Stomach smooth muscle (tissue), 2 donors: Measurements from ENCODE around the gene KRTAP5-7.

ENCODE experiments used
- H3K27ac ChIP-seq: one replicate; pipeline ENCODE4 v1.7.0; 2013; ENCODE audit warnings: mild to moderate bottlenecking, low read length, inconsistent platforms
- H3K27me3 ChIP-seq, 2 donors: one replicate each; pipeline ENCODE4 v1.7.0; 2013; ENCODE audit warnings: low read length in 2 of 2; ENCODE audit not compliant: insufficient read depth in 2 of 2, control insufficient read depth in 1 of 2
- H3K36me3 ChIP-seq, 2 donors: one replicate each; pipeline ENCODE4 v1.7.0; 2013; ENCODE audit warnings: low read length in 2 of 2; ENCODE audit not compliant: control insufficient read depth in 2 of 2, insufficient read depth in 2 of 2
- H3K4me1 ChIP-seq: one replicate; pipeline ENCODE4 v1.7.0; 2013; ENCODE audit warnings: low read length; ENCODE audit not compliant: control insufficient read depth, insufficient read depth
- H3K4me3 ChIP-seq, 2 donors: one replicate each; pipeline ENCODE4 v1.7.0; 2013; ENCODE audit warnings: low read length in 2 of 2
- H3K9ac ChIP-seq, 2 donors: one replicate each; pipeline ENCODE4 v1.7.0; 2013; ENCODE audit warnings: low read length in 2 of 2, mild to moderate bottlenecking in 1 of 2
- H3K9me3 ChIP-seq, 2 donors: one replicate each; pipeline ENCODE4 v1.7.0; 2013; ENCODE audit warnings: low read length in 2 of 2; ENCODE audit not compliant: control insufficient read depth in 2 of 2
- donor health status: healthy.
- donor health status: Pancreatic carcinoma.

KRTAP5-7 gene

GRCh38 chr11:71498091-71498490 lies 29.0 kb upstream of the KRTAP5-7 start:
- H3K9me3 ChIP-seq, result peaks cover 0 to 3% of the 10 kb centered on the region in 2 donors
- no peaks in the 10 kb centered on the region for H3K4me1 ChIP-seq
- H3K27ac ChIP-seq, result no peak overlapping the region
- no peak overlapping the region for H3K4me3 ChIP-seq
- peaks cover 33 to 55% of the 10 kb centered on the region in 2 donors for H3K36me3 ChIP-seq
- no peak overlapping the region for H3K9ac ChIP-seq
- no peaks in the 10 kb centered on the region for H3K27me3 ChIP-seq

GRCh38 chr11:71499125-71499524 lies 27.9 kb upstream of the KRTAP5-7 start:
- Histone ChIP-seq H3K9ac (no peak overlapping the region), H3K27ac (no peak overlapping the region), H3K27me3 (no peaks in the 10 kb centered on the region), H3K36me3 (peaks cover 31 to 55% of the 10 kb centered on the region in 2 donors), H3K4me1 (no peaks in the 10 kb centered on the region), H3K9me3 (peaks cover 0 to 3% of the 10 kb centered on the region in 2 donors), H3K4me3 (no peak overlapping the region)

GRCh38 chr11:71499546-71499945 lies 27.5 kb upstream of the KRTAP5-7 start:
- H3K27me3 ChIP-seq, result no peaks in the 10 kb centered on the region
- H3K27ac ChIP-seq, result no peak overlapping the region
- H3K36me3 ChIP-seq, result peaks cover 30 to 54% of the 10 kb centered on the region in 2 donors
- H3K4me1 ChIP-seq, result no peaks in the 10 kb centered on the region
- H3K9ac ChIP-seq, result no peak overlapping the region
- H3K9me3 ChIP-seq, result peaks cover 0 to 3% of the 10 kb centered on the region in 2 donors
- no peak overlapping the region for H3K4me3 ChIP-seq

- H3K27ac ChIP-seq, result no peak overlapping the region
Observed at GRCh38 chr11:71500601-71501021, 26.5 kb upstream of the KRTAP5-7 start.

GRCh38 chr11:71501071-71501985 lies 25.7 kb upstream of the KRTAP5-7 start:
- no peaks in the 10 kb centered on the region for H3K27me3 ChIP-seq
- peaks cover 18 to 42% of the 10 kb centered on the region in 2 donors for H3K36me3 ChIP-seq
- no peak overlapping the region for H3K4me3 ChIP-seq
- no peak overlapping the region for H3K27ac ChIP-seq
- H3K4me1 ChIP-seq, result no peaks in the 10 kb centered on the region
- H3K9me3 ChIP-seq, result peaks cover 0 to 2% of the 10 kb centered on the region in 2 donors
- H3K9ac ChIP-seq, result no peak overlapping the region

More at GRCh38 chr11:71500601-71501021, 26.5 kb upstream of the KRTAP5-7 start:
- Histone ChIP-seq H3K36me3 (peaks cover 23 to 49% of the 10 kb centered on the region in 2 donors), H3K9ac (no peak overlapping the region), H3K27me3 (no peaks in the 10 kb centered on the region), H3K4me1 (no peaks in the 10 kb centered on the region), H3K9me3 (peaks cover 0 to 3% of the 10 kb centered on the region in 2 donors), H3K4me3 (no peak overlapping the region)

- Histone ChIP-seq H3K4me3 (no peak overlapping the region), H3K36me3 (peaks cover 14 to 39% of the 10 kb centered on the region in 2 donors), H3K4me1 (no peaks in the 10 kb centered on the region), H3K9me3 (peaks cover 2 to 4% of the 10 kb centered on the region in 2 donors), H3K9ac (no peak overlapping the region), H3K27me3 (no peaks in the 10 kb centered on the region), H3K27ac (no peak overlapping the region)
Observed at GRCh38 chr11:71502026-71502425, 25.0 kb upstream of the KRTAP5-7 start.

GRCh38 chr11:71502871-71503435 lies 24.1 kb upstream of the KRTAP5-7 start:
- H3K4me1 ChIP-seq, result no peaks in the 10 kb centered on the region
- H3K4me3 ChIP-seq, result no peak overlapping the region
- peaks cover 14 to 34% of the 10 kb centered on the region in 2 donors for H3K36me3 ChIP-seq
- peaks cover 4 to 5% of the 10 kb centered on the region in 2 donors for H3K9me3 ChIP-seq
- no peak overlapping the region for H3K9ac ChIP-seq
- no peak overlapping the region for H3K27ac ChIP-seq
- H3K27me3 ChIP-seq, result no peaks in the 10 kb centered on the region

- Histone ChIP-seq H3K27me3 (no peaks in the 10 kb centered on the region), H3K4me3 (no peak overlapping the region), H3K27ac (no peak overlapping the region), H3K9me3 (peaks cover 4 to 5% of the 10 kb centered on the region in 2 donors), H3K4me1 (no peaks in the 10 kb centered on the region), H3K9ac (no peak overlapping the region), H3K36me3 (peaks cover 6 to 21% of the 10 kb centered on the region in 2 donors)
Observed at GRCh38 chr11:71504531-71504930, 22.5 kb upstream of the KRTAP5-7 start.

- H3K4me1 ChIP-seq, result no peaks in the 10 kb centered on the region
- H3K9me3 ChIP-seq, result peaks cover 4 to 10% of the 10 kb centered on the region in 2 donors
- H3K9ac ChIP-seq, result no peak overlapping the region
- H3K36me3 ChIP-seq, result peaks cover 6 to 18% of the 10 kb centered on the region in 2 donors
- no peak overlapping the region for H3K4me3 ChIP-seq
- H3K27me3 ChIP-seq, result no peaks in the 10 kb centered on the region
- no peak overlapping the region for H3K27ac ChIP-seq
Observed at GRCh38 chr11:71505001-71505400, 22.1 kb upstream of the KRTAP5-7 start.

GRCh38 chr11:71505781-71506180 lies 21.3 kb upstream of the KRTAP5-7 start:
- peaks cover 6 to 11% of the 10 kb centered on the region in 2 donors for H3K36me3 ChIP-seq
- peaks cover 12 to 16% of the 10 kb centered on the region in 2 donors for H3K9me3 ChIP-seq
- no peaks in the 10 kb centered on the region for H3K27me3 ChIP-seq
- H3K4me3 ChIP-seq, result no peak overlapping the region
- no peak overlapping the region for H3K27ac ChIP-seq
- H3K9ac ChIP-seq, result no peak overlapping the region
- H3K4me1 ChIP-seq, result no peaks in the 10 kb centered on the region
